NCI-H1930 (cell line): ENCODE data around the gene TEX13B.
A peak's percentile ranks its signal among the peaks of the same experiment; 100 is the strongest.
"Not testable (repeated sequence)": the region's sequence is repeated elsewhere in the genome, so short reads cannot be mapped to it uniquely, and the experiment has no call there.

Experiments used
- DNase-seq, 2 experiments: peaks; one replicate each; lab custom pipeline; 2025; lab: John Stamatoyannopoulos, UW

Gene TEX13B

DNA sequence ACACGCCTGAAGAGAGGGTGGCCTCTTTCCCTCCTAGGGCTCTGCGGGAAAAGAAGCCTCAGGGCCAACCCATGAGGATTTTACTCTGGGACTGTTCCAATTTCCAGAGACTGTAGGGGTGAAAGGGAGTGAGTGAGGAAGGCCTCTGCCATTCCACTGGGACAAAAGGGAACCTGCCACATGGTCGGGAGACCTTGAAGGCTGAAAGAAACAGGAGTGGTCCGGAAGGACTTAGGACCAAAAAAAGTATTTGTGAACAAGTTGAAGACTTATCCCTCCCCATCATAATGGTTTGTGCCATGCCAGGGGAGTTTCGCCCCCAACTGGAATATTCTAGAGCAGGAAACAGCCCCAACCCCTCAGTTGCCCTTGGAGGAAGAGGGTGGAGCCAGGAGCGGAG, at the start of gene TEX13B:
Gene TEX13B, minus strand, starts transcription at position 15 of the 400 bp plus-strand sequence. CDS start 243 bp downstream, outside the sequence.
- DNase-seq: no peak

GRCh38 chrX:108029928-108030711, 48.0 kb upstream of the TEX13B start:
- DNase-seq: no peak

DNA sequence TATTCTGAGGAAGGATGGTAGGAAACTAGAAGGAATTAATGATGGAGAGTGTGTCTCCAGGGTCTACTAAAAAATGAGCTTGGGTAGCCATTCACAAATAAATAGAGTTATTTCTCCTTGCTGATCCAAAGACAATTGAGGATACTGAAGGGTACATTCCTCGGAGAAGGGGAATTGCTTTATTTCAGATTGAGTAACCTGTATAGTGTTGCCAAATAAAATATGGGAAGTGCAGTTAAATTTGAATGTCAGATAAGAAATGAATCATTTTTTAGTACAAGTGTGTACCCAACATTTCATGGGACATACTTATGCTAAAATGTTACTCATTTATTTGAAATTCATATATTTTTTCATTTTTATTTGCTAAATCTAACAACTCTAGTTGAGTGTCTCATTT, 46.7 kb upstream of the TEX13B start:
- no peak for DNase-seq

- no peak for DNase-seq
Measured at GRCh38 chrX:108025954-108026600, 43.9 kb upstream of the TEX13B start.

DNA sequence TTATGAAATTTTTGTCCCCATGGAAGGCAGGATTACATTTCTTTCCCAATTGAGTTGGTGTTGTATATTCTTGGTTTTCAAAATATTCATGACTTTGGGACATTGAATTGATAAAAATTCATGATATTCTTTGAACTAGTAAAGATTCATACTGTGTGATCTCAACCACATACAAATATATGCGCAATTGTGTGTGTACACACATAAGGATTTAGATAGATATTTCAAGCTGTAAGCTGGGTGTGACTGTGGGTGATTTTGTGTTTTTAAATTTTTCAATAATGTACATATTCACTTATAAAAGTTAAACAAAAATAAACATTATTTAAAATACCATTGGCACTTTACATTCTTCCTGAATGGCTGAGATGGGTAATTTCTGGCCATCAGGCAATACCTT, 43.2 kb upstream of the TEX13B start:
- DNase-seq: no peak

GRCh38 chrX:108022491-108023089, 40.4 kb upstream of the TEX13B start:
- no peak for DNase-seq

DNA sequence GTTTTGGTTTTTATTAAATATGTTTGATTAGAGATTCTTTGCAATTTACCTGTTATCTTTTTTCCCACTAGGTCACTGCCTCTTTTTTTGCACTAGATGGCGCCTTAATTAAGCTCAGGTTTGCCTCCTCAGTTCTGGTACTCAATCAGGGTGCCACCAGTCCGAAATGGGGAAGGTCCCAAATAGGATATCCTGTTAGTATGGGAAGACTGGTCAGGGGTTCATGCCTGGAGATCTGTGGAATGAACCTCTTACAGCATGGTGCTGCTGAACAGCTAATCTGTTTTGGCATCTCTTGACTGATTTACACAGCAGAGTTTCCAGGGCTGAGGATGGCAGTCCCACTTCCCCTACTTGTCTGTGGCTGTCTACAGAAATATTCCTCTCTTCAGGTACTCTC, 38.5 kb upstream of the TEX13B start:
- DNase-seq: no peak

- no peak for DNase-seq
Measured at GRCh38 chrX:108019382-108019875, 37.3 kb upstream of the TEX13B start.

DNA sequence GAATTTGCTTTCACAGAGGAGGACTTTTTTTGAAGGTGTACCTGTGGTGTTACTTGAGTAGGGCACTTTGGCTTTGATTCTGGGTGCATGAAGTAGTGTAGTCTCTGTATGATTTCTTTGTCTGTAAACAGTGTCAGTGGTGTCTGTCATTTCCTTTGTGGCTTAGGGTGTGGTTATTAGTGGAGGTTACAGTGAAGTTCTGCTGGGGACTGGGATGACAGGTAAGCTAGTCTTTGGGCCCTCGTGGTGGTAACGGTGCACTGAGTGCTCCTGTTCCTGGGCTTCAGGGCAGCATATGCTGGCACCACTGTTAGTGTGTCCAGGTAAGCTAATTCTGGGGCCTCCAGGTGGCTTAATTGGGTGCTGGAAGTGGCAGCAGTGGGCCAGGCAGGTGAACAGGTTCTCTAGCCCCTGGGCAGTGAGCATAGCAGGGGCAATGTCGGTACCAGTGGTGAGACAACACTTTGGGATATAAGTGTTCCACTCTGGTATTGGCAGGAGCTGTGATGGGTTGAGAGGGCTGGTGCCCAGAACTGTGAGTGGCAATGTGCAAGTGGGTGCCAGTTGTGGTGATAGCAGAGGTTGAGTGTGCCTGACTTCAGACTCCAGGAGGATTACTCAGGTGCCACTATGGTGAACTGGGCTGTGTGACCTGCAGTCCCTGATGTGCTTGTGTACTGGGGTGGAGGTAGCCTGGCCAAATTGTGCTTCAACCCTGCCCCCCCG, 36.6 kb upstream of the TEX13B start:
- no peak for DNase-seq

DNA sequence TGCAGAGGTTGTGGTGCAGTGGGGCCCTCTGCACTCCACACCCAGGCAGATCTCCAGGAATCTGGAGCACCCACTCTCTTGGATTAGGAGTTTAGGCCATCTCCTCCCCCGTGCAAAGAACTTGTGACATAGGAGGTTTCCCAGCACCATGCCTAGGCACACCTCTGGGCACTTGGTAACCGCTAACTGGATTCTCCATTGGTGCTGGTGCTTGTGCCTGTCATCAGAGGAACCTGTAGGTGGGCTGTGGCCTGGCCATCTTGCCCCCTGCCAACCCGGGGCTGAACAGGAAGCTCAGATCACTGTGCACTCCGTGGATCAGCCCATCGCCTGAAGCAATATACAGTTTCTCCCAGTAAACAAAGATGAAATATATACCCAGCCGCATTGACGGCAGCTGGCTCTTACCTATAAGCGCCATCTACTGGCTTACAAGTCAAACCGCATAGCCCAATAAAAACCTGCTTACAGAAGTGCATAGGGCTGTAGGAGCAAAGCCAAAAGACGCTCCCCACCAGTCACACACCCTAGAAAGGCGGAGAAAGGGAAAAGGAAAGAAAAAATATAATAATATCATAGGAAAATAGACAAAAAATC, 19.1 kb upstream of the TEX13B start:
- peak; percentile 3 to 27 for DNase-seq

GRCh38 chrX:108000751-108001150, 18.6 kb upstream of the TEX13B start:
- no peak for DNase-seq

DNA sequence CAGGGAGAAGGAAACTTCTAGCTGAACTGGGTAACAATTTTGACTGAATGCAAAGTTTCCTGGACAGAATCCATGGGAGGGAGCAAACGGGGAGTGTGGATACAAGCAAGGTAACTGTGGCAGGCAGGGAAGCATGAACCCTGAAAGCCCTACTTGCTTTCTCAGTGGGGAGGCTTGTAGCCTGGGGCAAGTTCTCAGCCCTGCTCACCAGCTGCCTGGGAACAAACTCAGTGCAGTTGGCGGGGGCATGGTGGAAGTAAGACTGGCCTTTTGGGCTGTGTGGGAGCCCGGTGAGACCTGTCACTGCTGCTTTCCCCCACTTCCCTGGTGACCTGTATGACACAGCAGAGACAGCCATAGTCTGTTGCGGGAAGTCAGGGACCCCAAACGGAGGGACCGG, 14.0 kb upstream of the TEX13B start:
- no peak for DNase-seq

GRCh38 chrX:107985033-107985432, 2.9 kb upstream of the TEX13B start:
- DNase-seq: no peak

DNA sequence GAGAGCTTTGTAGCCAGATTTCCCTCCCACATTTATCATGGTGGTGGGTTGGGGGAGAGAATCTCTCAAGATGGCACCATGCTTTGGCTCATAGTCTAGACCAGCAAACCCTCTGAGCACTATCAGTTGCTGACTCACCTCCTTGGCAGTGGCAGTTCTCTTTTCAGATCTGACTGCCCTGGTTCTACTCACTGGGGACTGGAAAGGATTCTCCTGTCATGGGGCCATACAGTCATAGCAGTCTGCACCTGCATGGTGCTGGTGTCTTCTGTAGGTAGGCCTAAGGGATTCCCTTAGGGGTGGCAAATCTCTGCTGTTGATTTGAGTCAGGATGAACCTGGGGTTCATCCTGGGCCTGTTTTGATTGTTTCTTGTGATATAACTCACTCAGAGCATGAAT, 2.6 kb downstream of the TEX13B start:
- no peak for DNase-seq

DNA sequence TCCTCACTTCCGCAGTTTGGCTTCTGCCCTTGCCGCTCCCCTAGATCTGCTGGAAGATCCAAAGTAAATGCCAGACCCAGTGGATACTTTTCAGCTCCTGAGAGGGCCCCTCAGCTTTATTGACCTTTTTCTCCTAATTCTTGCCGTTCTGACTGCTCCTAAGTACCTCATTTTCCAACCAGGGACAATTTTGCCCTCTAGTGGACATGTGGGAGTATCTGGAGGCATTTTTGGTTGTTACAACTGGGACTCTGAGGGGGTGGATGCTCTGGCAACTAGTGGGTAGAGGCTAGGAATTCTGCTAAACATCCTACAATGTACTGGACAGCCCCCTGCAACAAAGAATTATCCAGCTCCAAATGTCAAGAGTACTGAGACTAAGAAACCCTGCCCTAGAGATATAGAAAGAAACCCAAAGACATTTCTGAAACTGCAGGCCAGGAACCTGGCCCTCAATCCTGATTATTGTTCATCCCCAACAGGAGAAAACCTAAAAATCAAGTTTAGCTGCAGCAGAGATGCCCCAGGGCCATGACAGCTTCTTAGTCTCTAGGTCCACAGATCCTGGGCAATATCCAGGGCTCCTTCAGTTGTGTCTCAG, 3.4 kb downstream of the TEX13B start:
- peak in 1 of 2 experiments; percentile 1 for DNase-seq

- DNase-seq: no peak
Measured at GRCh38 chrX:107978071-107978470, 4.1 kb downstream of the TEX13B start.

DNA sequence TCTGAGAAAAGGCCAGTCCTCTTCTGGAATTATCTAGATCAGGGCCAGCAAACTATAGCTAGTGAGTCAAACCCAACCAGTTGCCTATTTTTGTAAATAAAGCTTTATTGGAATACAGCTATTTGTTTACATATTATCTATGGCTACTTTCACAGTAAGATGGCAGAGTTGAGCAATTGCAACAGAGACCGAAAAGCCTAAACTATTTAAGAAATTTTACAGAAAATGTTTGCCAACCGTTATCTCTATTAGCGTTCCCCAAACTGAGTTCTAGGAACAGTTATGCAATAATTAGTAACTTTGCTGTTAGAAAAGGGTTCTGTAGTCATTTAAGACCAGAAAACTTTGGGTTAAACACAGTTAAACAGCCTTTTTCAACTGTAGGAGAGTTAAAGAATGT, 10.5 kb downstream of the TEX13B start:
- no peak for DNase-seq

DNA sequence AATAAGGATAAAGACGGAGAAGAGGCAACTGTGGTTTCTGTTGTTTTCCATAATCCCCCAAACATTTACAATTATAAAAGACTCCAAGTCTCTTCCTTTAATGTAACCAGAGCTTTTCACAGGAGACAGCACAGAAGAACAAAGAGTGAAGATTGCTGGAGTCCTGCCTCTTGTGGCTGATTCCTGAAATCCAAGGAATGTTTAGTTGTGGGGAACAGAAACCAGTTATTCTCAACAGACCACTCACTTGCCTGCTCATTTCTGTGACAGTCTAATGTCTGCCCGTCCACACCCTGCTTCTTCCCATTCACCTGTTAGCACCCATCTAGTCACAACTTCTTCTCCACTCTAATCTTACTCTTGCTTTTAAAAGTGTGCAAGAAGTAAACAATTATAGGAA, 12.1 kb downstream of the TEX13B start:
- DNase-seq: no peak

DNA sequence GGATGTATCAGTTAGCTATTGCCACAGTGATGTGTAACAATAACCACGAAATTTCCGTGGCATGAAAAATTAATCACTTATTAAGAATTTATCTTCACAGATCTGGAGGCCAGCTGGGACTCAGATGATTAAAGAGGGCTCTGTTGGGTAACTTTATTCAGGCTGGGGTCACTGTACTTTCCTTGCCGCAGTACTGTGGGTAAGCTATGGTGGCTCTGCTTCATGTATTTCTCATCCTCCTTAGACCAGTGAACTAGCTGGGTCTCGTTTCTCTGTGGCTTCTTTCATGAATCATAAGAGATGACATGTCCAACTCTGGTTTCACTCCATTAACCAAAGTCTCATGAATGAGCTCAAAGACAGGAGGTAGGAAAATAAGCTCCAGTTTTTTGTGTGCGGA, 13.5 kb downstream of the TEX13B start:
- DNase-seq: no peak

GRCh38 chrX:107955337-107955736, 26.8 kb downstream of the TEX13B start:
- not testable (repeated sequence) for DNase-seq

GRCh38 chrX:107940095-107940494, 42.1 kb downstream of the TEX13B start:
- DNase-seq: no peak

- DNase-seq: no peak
Measured at GRCh38 chrX:107936434-107936730, 45.8 kb downstream of the TEX13B start.
